ENCODE measurements around the gene FADS2. TPM values are rescaled to one million over a fixed set of nuclear protein-coding genes. Genes with fewer than 3 reads are reported as not detected.

FADS2 gene
- polyA plus RNA-seq, 1 donor (not counting 4 experiments of a cell fraction or from before 2014, with no cell fraction given), result 196 TPM

GRCh38 chr11:61794579-61794978 is 33.5 kb upstream of the FADS2 start:
- DNase-seq (ENCODE audit: low read depth, low spot score) (no peak), FAIRE-seq (no peak)
- Histone ChIP-seq H2AFZ (ENCODE audit: control insufficient read depth, low read length) (no peak overlapping the region), H3K9me1 (ENCODE audit: control insufficient read depth, extremely low read depth, insufficient read depth, low read length) (no peaks in the 10 kb centered on the region), H3K4me3 (ENCODE audit: control insufficient read depth in 2 of 3, extremely low read depth in 1 of 3, insufficient read depth in 2 of 3, low read depth in 1 of 3, low read length in 3 of 3) (no peak overlapping the region), H4K20me1 (ENCODE audit: control insufficient read depth, extremely low read depth, insufficient read depth, low read length) (peaks cover 6% of the 10 kb centered on the region), H3K9me3 (ENCODE audit: control insufficient read depth, low read depth, low read length) (no peaks in the 10 kb centered on the region), H3K79me2 (ENCODE audit: control insufficient read depth, insufficient read depth, low read length) (peaks cover 64% of the 10 kb centered on the region), H3K36me3 (ENCODE audit: control insufficient read depth in 2 of 2, extremely low read depth in 1 of 2, insufficient read depth in 2 of 2, low read length in 2 of 2) (peaks cover 12 to 14% of the 10 kb centered on the region in 2 experiments), H3K4me1 (ENCODE audit: control insufficient read depth, extremely low read depth, insufficient read depth, low read length) (peaks cover 11% of the 10 kb centered on the region), H3K27me3 (ENCODE audit: control insufficient read depth, extremely low read depth, insufficient read depth, low read length) (no peaks in the 10 kb centered on the region), H3K27ac (ENCODE audit: control insufficient read depth, insufficient read depth, low read length) (no peak overlapping the region), H3K4me2 (ENCODE audit: control insufficient read depth, extremely low read depth, insufficient read depth, low read depth, low read length) (no peak overlapping the region), H3K9ac (ENCODE audit: control insufficient read depth, extremely low read depth, insufficient read depth, low read length) (no peak overlapping the region)
- dilution Hi-C loops (cut with MboI; ENCODE audit: extremely low pct_ligation_motif_present, low sequenced_read_pairs), result no loop called here
- no peak for TF ChIP-seq EZH2 (IDR thresholded peaks at IDR 0.05; ENCODE audit: low read length)
- TF ChIP-seq, protein P1, sequence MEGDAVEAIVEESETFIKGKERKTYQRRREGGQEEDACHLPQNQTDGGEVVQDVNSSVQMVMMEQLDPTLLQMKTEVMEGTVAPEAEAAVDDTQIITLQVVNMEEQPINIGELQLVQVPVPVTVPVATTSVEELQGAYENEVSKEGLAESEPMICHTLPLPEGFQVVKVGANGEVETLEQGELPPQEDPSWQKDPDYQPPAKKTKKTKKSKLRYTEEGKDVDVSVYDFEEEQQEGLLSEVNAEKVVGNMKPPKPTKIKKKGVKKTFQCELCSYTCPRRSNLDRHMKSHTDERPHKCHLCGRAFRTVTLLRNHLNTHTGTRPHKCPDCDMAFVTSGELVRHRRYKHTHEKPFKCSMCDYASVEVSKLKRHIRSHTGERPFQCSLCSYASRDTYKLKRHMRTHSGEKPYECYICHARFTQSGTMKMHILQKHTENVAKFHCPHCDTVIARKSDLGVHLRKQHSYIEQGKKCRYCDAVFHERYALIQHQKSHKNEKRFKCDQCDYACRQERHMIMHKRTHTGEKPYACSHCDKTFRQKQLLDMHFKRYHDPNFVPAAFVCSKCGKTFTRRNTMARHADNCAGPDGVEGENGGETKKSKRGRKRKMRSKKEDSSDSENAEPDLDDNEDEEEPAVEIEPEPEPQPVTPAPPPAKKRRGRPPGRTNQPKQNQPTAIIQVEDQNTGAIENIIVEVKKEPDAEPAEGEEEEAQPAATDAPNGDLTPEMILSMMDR (optimal IDR thresholded peaks at IDR 0.05 in 1 of 3, IDR thresholded peaks at IDR 0.05 in 1 of 3, conservative IDR thresholded peaks at IDR 0.05 in 1 of 3; ENCODE audit: extremely low read depth in 1 of 3, insufficient read depth in 2 of 3, low read length in 3 of 3), result no peak

DNA sequence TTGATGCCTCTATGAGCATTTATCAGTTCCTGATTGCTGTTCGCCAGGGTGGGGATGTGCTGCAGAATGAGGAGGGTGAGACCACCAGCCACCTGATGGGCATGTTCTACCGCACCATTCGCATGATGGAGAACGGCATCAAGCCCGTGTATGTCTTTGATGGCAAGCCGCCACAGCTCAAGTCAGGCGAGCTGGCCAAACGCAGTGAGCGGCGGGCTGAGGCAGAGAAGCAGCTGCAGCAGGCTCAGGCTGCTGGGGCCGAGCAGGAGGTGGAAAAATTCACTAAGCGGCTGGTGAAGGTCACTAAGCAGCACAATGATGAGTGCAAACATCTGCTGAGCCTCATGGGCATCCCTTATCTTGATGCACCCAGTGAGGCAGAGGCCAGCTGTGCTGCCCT is 32.6 kb upstream of the FADS2 start:
- FAIRE-seq (no peak), DNase-seq (ENCODE audit: low read depth, low spot score) (no peak)
- Histone ChIP-seq H4K20me1 (ENCODE audit: control insufficient read depth, extremely low read depth, insufficient read depth, low read length) (no peaks in the 10 kb centered on the region), H3K4me3 (ENCODE audit: control insufficient read depth in 2 of 3, extremely low read depth in 1 of 3, insufficient read depth in 2 of 3, low read depth in 1 of 3, low read length in 3 of 3) (no peak overlapping the region), H3K27me3 (ENCODE audit: control insufficient read depth, extremely low read depth, insufficient read depth, low read length) (no peaks in the 10 kb centered on the region), H3K4me2 (ENCODE audit: control insufficient read depth, extremely low read depth, insufficient read depth, low read depth, low read length) (no peak overlapping the region), H3K9me1 (ENCODE audit: control insufficient read depth, extremely low read depth, insufficient read depth, low read length) (no peaks in the 10 kb centered on the region), H2AFZ (ENCODE audit: control insufficient read depth, low read length) (no peak overlapping the region), H3K9me3 (ENCODE audit: control insufficient read depth, low read depth, low read length) (no peaks in the 10 kb centered on the region), H3K9ac (ENCODE audit: control insufficient read depth, extremely low read depth, insufficient read depth, low read length) (no peak overlapping the region), H3K79me2 (ENCODE audit: control insufficient read depth, insufficient read depth, low read length) (peaks cover 60% of the 10 kb centered on the region), H3K36me3 (ENCODE audit: control insufficient read depth in 2 of 2, extremely low read depth in 1 of 2, insufficient read depth in 2 of 2, low read length in 2 of 2) (peaks cover 7% of the 10 kb centered on the region in 2 experiments), H3K4me1 (ENCODE audit: control insufficient read depth, extremely low read depth, insufficient read depth, low read length) (peaks cover 11% of the 10 kb centered on the region), H3K27ac (ENCODE audit: control insufficient read depth, insufficient read depth, low read length) (no peak overlapping the region)
- TF ChIP-seq, protein P1 (optimal IDR thresholded peaks at IDR 0.05 in 1 of 3, IDR thresholded peaks at IDR 0.05 in 1 of 3, conservative IDR thresholded peaks at IDR 0.05 in 1 of 3; ENCODE audit: extremely low read depth in 1 of 3, insufficient read depth in 2 of 3, low read length in 3 of 3), result no peak
- TF ChIP-seq EZH2 (IDR thresholded peaks at IDR 0.05; ENCODE audit: low read length), result no peak
- dilution Hi-C loops (cut with MboI; ENCODE audit: extremely low pct_ligation_motif_present, low sequenced_read_pairs), result no loop called here
